NOMO-1 treated with DMSO at 0.1 percent for 48 hours (cell line): ENCODE measurements around the gene COL25A1.

Experiments used
- DNase-seq: peaks from one replicate; lab custom pipeline; 2025; ENCODE audit not compliant: unreplicated experiment; lab: John Stamatoyannopoulos, UW

Gene COL25A1

GRCh38 chr4:109216085-109216696 lies 86.3 kb downstream of the COL25A1 start:
- no peak for DNase-seq

- no peak for DNase-seq
Observed at GRCh38 chr4:109215506-109215905, 87.0 kb downstream of the COL25A1 start.

- DNase-seq: no peak
Observed at GRCh38 chr4:109214622-109215301, 87.7 kb downstream of the COL25A1 start.

GRCh38 chr4:109213056-109213455 lies 89.4 kb downstream of the COL25A1 start:
- no peak for DNase-seq

- DNase-seq: no peak
Observed at GRCh38 chr4:109211671-109212070, 90.8 kb downstream of the COL25A1 start.

- no peak for DNase-seq
Observed at GRCh38 chr4:109209647-109210046, 92.8 kb downstream of the COL25A1 start.

GRCh38 chr4:109207898-109208297 lies 94.6 kb downstream of the COL25A1 start:
- no peak for DNase-seq

- DNase-seq: no peak
Observed at GRCh38 chr4:109207061-109207460, 95.4 kb downstream of the COL25A1 start.

- no peak for DNase-seq
Observed at GRCh38 chr4:109206620-109207019, 95.8 kb downstream of the COL25A1 start.

- DNase-seq: no peak
Observed at GRCh38 chr4:109205186-109205585, 97.3 kb downstream of the COL25A1 start.

GRCh38 chr4:109199585-109199984 lies 102.9 kb downstream of the COL25A1 start:
- no peak for DNase-seq

- DNase-seq: no peak
Observed at GRCh38 chr4:109195646-109196045, 106.8 kb downstream of the COL25A1 start.

GRCh38 chr4:109191216-109191615 lies 111.2 kb downstream of the COL25A1 start:
- no peak for DNase-seq

- no peak for DNase-seq
Observed at GRCh38 chr4:109186458-109186945, 116.0 kb downstream of the COL25A1 start.

- no peak for DNase-seq
Observed at GRCh38 chr4:109185951-109186350, 116.5 kb downstream of the COL25A1 start.

GRCh38 chr4:109185548-109185947 lies 116.9 kb downstream of the COL25A1 start:
- no peak for DNase-seq

GRCh38 chr4:109184491-109184961 lies 117.9 kb downstream of the COL25A1 start:
- DNase-seq: no peak

GRCh38 chr4:109183931-109184490 lies 118.4 kb downstream of the COL25A1 start:
- DNase-seq: no peak

GRCh38 chr4:109182696-109183095 lies 119.8 kb downstream of the COL25A1 start:
- no peak for DNase-seq

- DNase-seq: no peak
Observed at GRCh38 chr4:109179061-109179460, 123.4 kb downstream of the COL25A1 start.

GRCh38 chr4:109177096-109177810 lies 125.2 kb downstream of the COL25A1 start:
- no peak for DNase-seq
